Astrocyte (in vitro differentiated cells and primary cell): ENCODE data around the gene P2RY12. TPM values are rescaled to one million over a fixed set of nuclear protein-coding genes. Genes with fewer than 3 reads are reported as not detected.

Experiments used
- DNase-seq: peaks from one replicate; pipeline ENCODE4 v3.0.0-alpha.2; 2010; ENCODE audit warnings: low read depth
- FAIRE-seq: peaks from 2 replicates; lab custom pipeline; 2011; peaks lifted over from hg19 to GRCh38; lab: Jason Lieb, UNC
- H2AFZ ChIP-seq: 2 replicates; pipeline ENCODE4 v1.6.0; 2012; ENCODE audit warnings: low read depth, low read length, inconsistent platforms
- H3K27ac ChIP-seq: 2 replicates; pipeline ENCODE4 v1.5.1; 2011; ENCODE audit warnings: low read depth, low read length, inconsistent platforms
- H3K27me3 ChIP-seq: 2 replicates; pipeline ENCODE4 v1.6.0; 2011; ENCODE audit warnings: low read length, inconsistent platforms; ENCODE audit not compliant: insufficient read depth
- H3K36me3 ChIP-seq: 2 replicates; pipeline ENCODE4 v1.5.1; 2011; ENCODE audit warnings: low read length, inconsistent platforms; ENCODE audit not compliant: insufficient read depth
- H3K4me1 ChIP-seq: 2 replicates; pipeline ENCODE4 v1.5.1; 2011; ENCODE audit warnings: low read length, inconsistent platforms; ENCODE audit not compliant: insufficient read depth
- H3K4me2 ChIP-seq: 2 replicates; pipeline ENCODE4 v1.6.0; 2012; ENCODE audit warnings: low read length, inconsistent platforms
- H3K4me3 ChIP-seq: 2 replicates; pipeline ENCODE4 v1.5.1; 2011; ENCODE audit warnings: low read depth, mild to moderate bottlenecking, low read length, inconsistent platforms; ENCODE audit not compliant: insufficient read depth
- H3K79me2 ChIP-seq: 2 replicates; pipeline ENCODE4 v1.6.0; 2012; ENCODE audit warnings: mild to moderate bottlenecking, low read length, inconsistent platforms; ENCODE audit not compliant: insufficient read depth
- H3K9ac ChIP-seq: 2 replicates; pipeline ENCODE4 v1.6.0; 2012; ENCODE audit warnings: mild to moderate bottlenecking, low read length, inconsistent platforms
- H3K9me3 ChIP-seq: 2 replicates; pipeline ENCODE4 v1.5.1; 2012; ENCODE audit warnings: low read depth, mild to moderate bottlenecking, low read length, inconsistent platforms; ENCODE audit not compliant: insufficient read depth
- H4K20me1 ChIP-seq: 2 replicates; pipeline ENCODE4 v1.6.0; 2012; ENCODE audit warnings: low read length, inconsistent platforms; ENCODE audit not compliant: insufficient read depth
- H3K27ac Mint-ChIP-seq: one replicate; pipeline ENCODE4 v1.8.0; 2021; ENCODE audit warnings: mild to moderate bottlenecking, mixed read lengths; ENCODE audit not compliant: unreplicated experiment
- H3K27me3 Mint-ChIP-seq: one replicate; pipeline ENCODE4 v1.8.0; 2021; ENCODE audit warnings: low read depth, mixed read lengths; ENCODE audit not compliant: unreplicated experiment
- H3K36me3 Mint-ChIP-seq: one replicate; pipeline ENCODE4 v1.8.0; 2021; ENCODE audit warnings: low read depth, mixed read lengths; ENCODE audit not compliant: unreplicated experiment
- H3K4me1 Mint-ChIP-seq: one replicate; pipeline ENCODE4 v1.8.0; 2021; ENCODE audit warnings: low read depth, mixed read lengths; ENCODE audit not compliant: unreplicated experiment
- H3K4me3 Mint-ChIP-seq: one replicate; pipeline ENCODE4 v1.8.0; 2021; ENCODE audit warnings: mild to moderate bottlenecking, moderate library complexity, mixed read lengths; ENCODE audit not compliant: unreplicated experiment
- H3K9me3 Mint-ChIP-seq: one replicate; pipeline ENCODE4 v1.8.0; 2021; ENCODE audit warnings: mild to moderate bottlenecking, mixed read lengths; ENCODE audit not compliant: unreplicated experiment
- CTCF ChIP-seq: IDR thresholded peaks from 2 replicates; pipeline ENCODE4 v1.5.1; 2011; ENCODE audit warnings: low read depth, mild to moderate bottlenecking, inconsistent platforms, low read length, moderate library complexity; ENCODE audit not compliant: insufficient read depth
- EZH2 ChIP-seq: IDR thresholded peaks from 2 replicates; pipeline ENCODE4 v1.6.1; 2012; ENCODE audit warnings: mild to moderate bottlenecking, low read length, inconsistent platforms; ENCODE audit not compliant: insufficient read depth
- total RNA-seq: library from RNA; stranded (reverse); gene quantifications from 2 replicates; pipeline ENCODE4 v1.2.1, GENCODE V29; 2021

Gene P2RY12
- total RNA-seq, 1 donor from 2014 or later, result not detected

DNA sequence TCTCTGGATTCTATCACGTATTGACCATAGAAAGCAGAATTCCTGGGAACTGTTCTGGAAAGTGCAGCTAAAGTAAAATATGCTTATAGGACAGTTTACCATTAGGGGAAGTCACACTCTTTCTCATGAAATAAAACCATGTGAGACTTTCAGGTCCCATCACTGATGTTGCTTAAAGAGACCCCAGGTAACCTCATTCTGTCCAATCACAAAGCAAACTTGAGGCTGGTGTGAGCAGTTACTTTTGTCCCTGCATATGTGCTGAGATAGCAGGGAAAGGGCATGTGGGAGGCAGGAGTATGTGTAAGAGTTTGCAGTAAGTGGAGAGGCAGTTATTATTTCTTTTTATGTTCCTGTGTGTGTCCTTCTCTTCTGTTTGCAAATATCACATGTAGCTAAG, 84.0 kb downstream of the P2RY12 start:
- FAIRE-seq (no peak), DNase-seq (no peak)
- no peak for TF ChIP-seq EZH2
- no peak for TF ChIP-seq CTCF
- no peaks in the 10 kb centered on the region for H3K36me3 ChIP-seq
- Mint-ChIP-seq H3K4me1 (peaks cover 44% of the 10 kb centered on the region), H3K27me3 (no peaks in the 10 kb centered on the region), H3K27ac (no peak overlapping the region), H3K4me3 (no peak overlapping the region), H3K9me3 (no peaks in the 10 kb centered on the region), H3K36me3 (peaks cover 3% of the 10 kb centered on the region)
- H4K20me1 ChIP-seq, result no peaks in the 10 kb centered on the region
- no peak overlapping the region for H3K4me3 ChIP-seq
- H3K27me3 ChIP-seq, result peaks cover 2% of the 10 kb centered on the region
- peaks cover 12% of the 10 kb centered on the region for H3K4me1 ChIP-seq
- H3K4me2 ChIP-seq, result no peak overlapping the region
- no peaks in the 10 kb centered on the region for H3K79me2 ChIP-seq
- H2AFZ ChIP-seq, result no peak overlapping the region
- H3K9me3 ChIP-seq, result no peaks in the 10 kb centered on the region
- no peak overlapping the region for H3K9ac ChIP-seq
- no peak overlapping the region for H3K27ac ChIP-seq

DNA sequence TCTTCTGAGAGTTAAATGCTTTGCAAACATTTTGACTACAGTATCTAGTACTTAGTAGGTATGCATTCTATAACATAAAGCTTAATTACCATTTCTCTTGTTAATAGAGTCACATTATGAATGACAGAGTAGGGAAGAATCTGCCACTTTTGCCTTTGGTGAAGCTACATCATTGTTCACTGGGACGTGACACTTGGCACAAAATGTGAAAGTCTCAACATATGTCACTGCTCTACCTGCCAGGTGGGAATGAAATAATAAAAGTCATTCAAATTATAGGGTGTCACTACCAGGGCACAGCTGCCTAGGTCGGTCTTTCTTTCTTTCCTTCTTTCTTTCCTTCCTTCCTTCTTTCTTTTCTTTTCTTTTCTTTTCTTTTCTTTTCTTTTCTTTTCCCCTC, 85.5 kb downstream of the P2RY12 start:
- TF ChIP-seq EZH2 (no peak), CTCF (no peak)

GRCh38 chr3:151297429-151297828, 87.1 kb downstream of the P2RY12 start:
- TF ChIP-seq EZH2 (no peak), CTCF (no peak)
- Histone ChIP-seq H3K4me3 (no peak overlapping the region), H2AFZ (no peak overlapping the region), H3K27ac (no peak overlapping the region), H3K79me2 (no peaks in the 10 kb centered on the region), H4K20me1 (no peaks in the 10 kb centered on the region), H3K36me3 (no peaks in the 10 kb centered on the region), H3K27me3 (peaks cover 2% of the 10 kb centered on the region), H3K4me2 (no peak overlapping the region), H3K9me3 (no peaks in the 10 kb centered on the region), H3K4me1 (peaks cover 3% of the 10 kb centered on the region), H3K9ac (no peak overlapping the region)
- no peak for FAIRE-seq
- Mint-ChIP-seq H3K9me3 (no peaks in the 10 kb centered on the region), H3K4me1 (peaks cover 23% of the 10 kb centered on the region), H3K4me3 (no peak overlapping the region), H3K27ac (no peak overlapping the region), H3K27me3 (no peaks in the 10 kb centered on the region), H3K36me3 (no peaks in the 10 kb centered on the region)
- no peak for DNase-seq

More for the DNA sequence above, 85.5 kb downstream of the P2RY12 start:
- Histone ChIP-seq H3K4me1 (peaks cover 3% of the 10 kb centered on the region), H4K20me1 (no peaks in the 10 kb centered on the region), H2AFZ (no peak overlapping the region), H3K27ac (no peak overlapping the region), H3K4me3 (no peak overlapping the region), H3K4me2 (no peak overlapping the region), H3K9ac (no peak overlapping the region), H3K79me2 (no peaks in the 10 kb centered on the region), H3K9me3 (no peaks in the 10 kb centered on the region), H3K36me3 (no peaks in the 10 kb centered on the region), H3K27me3 (peaks cover 2% of the 10 kb centered on the region)
- Mint-ChIP-seq H3K27ac (no peak overlapping the region), H3K4me3 (no peak overlapping the region), H3K36me3 (peaks cover 3% of the 10 kb centered on the region), H3K27me3 (no peaks in the 10 kb centered on the region), H3K9me3 (no peaks in the 10 kb centered on the region), H3K4me1 (peaks cover 33% of the 10 kb centered on the region)
- FAIRE-seq, result no peak
- DNase-seq, result no peak
